GM21390 (cell line): ENCODE measurements around the gene SIRT7.

Source experiments
- ATAC-seq: cut with Tn5 transposase; IDR thresholded peaks from one replicate; pipeline ENCODE4 v1.9.1; 2021; ENCODE audit not compliant: unreplicated experiment

Gene SIRT7

DNA sequence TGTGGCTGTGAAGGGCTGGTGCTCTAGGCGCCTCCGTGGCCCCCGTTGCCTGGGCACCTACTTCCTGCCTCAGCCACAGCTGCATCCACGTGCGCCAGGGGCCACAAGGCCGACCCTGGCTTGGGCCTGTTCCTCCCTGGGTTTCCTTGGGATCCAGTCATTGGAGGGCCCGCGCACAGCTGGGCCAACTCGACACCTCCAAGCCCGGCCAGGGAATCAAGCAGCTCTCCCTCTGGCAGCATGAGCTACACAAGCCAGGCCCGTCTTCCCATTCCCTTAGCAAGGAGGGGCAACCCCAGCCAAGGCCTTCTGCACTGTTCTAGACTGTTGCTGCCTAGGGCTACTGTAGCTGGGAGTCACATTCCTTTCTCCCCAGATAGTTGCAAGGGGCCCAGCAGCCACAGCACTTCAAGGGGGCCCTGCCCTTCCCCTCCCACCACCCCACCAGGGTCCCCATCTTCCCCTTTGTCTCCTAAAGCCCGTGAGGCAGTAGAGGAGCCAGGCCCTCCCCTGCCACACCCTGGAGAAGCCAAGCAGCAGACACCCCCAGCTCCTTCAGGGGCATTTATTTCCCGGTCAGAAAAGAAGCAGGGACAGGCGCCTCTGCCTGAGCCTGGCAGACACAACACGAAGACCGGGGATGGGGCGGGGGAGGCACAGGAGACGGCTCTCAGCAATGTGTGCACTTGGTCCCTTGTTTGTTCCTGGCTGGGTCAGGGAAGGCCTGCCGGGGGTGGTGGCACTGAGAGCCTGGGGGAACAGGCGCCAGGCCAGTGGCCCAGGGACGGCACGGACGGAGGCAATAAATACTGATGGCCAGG, 50.6 kb downstream of the SIRT7 start:
- no peak for ATAC-seq

DNA sequence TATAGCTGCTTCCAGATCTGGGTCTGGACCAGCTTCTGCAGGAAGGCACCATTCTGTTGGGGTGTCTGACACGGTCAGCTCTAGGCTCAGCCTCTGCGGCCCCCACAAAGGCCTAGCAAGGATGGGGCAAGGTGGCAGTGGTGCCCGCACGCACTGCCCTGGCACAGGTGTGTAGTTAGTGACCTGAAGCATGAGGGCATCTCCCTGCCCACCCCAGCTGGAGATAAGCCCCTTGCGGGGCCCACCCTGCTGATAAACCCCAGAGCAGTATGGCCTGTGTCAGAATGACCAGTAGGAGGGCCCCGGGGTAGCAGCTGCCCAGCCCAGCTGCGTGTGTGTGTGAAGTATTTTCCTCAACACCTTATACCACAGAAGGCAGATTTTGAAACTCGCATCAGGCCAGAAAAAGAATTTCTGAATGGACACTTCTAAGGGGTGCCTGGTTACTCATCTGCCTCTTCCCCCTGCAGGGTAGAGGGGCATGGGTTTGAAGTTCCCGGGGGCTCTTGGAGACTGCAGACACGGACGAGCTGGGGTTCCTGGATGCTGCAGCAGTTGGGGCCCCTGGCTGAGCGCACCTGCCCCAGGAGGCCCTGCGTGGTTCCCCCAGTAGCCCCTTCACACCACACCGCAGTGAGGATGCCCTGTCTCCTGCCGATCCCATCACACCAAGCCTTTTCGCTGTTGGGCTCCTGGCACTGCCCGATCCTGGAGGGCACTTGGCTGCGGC, 51.4 kb downstream of the SIRT7 start:
- no peak for ATAC-seq

DNA sequence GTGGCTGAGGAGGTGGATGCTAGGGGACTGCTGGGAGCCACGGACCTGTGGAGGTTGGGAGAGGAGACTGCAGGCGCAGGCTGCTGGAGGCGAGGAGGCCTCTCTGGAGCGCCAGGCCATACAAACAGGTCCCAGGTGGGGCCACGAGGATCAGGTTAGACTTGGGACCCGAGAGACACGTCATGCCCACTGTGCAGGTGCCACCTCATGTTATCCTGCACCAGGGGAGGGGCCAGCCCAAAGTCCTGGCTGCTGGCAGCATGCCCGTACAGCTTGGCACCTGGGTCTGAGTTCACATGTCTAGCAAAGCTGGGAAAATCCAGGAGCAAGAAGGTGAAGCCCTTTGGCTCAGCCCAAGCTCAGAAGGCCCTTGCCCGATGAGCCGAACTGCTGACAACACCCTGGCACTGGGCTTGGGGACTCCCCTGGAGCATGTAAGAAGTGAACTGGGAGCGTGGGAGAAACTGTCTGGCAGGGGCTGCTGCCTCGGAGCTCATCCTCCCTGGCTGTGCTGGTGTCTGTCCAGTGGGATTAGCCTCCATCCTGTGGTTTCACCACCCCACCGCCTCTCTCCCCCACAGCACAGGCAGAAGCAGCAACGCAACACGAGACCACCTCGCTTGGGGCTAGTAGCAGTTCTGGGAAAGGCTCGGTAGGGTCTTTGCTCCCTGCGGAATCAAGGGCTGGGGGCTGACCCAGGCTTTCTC, 52.1 kb downstream of the SIRT7 start:
- ATAC-seq: no peak

DNA sequence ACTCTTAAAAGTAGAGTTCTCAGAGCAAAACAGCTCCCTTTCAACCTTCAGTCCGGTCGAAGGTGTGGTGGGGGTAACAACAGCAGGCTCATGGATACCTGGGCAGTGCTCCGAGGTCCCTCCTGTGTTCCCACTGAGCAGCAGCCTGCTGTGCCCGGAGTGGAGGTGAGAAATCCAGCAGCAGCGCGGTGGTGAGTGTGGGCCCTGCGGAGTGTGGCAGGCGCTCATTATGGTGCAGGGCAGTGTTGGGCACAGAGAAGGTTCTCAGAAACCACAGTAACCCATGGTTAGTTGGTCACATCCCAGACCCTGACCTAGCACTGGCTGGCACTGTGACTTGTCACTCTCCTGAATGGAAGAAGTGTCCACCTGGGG, 52.6 kb downstream of the SIRT7 start:
- no peak for ATAC-seq

DNA sequence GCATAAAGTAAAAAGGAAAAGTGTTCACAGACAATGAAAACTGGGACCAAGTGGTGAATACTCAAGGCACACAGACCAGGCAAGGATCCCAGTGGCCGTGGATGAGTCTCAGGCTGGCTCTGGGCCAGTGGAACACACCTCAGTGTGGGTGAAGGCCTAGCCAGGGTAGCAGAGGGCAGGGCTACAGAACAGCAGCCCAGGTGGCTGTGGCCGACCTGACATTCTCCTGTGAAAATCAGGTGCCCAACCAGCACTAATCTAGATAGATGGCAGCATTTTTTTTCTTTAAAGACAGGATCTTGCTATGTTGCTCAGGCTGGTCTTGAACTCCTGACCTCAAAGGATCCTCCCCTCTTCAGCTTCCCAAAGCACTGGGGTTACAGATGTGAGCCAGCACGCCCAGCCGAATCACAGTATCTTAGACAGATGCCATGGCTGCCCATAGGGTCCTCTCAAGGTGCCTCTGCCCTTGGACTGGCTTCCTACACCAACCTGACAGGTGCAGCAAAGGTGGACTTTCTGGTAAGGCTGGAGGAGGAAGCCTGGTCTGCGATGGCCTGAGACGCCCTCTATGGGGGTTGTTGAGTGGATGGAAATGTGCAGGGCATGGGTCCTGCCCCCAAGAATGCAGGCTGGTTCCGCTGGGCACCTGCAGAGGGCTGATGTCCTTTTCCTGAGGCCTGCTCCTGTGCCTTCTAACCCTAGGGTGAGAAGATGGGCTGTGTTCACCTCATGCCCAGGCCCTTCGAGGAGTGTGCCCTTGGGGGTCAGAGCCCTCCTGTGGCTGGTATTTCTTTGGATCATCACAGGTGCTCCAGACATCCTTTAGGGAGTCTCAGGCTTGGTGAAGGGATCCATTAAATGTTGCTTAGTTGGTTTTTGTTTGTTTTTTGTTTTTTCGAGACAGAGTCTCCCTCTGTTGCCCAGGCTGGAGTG, 53.9 kb downstream of the SIRT7 start:
- ATAC-seq: no peak

DNA sequence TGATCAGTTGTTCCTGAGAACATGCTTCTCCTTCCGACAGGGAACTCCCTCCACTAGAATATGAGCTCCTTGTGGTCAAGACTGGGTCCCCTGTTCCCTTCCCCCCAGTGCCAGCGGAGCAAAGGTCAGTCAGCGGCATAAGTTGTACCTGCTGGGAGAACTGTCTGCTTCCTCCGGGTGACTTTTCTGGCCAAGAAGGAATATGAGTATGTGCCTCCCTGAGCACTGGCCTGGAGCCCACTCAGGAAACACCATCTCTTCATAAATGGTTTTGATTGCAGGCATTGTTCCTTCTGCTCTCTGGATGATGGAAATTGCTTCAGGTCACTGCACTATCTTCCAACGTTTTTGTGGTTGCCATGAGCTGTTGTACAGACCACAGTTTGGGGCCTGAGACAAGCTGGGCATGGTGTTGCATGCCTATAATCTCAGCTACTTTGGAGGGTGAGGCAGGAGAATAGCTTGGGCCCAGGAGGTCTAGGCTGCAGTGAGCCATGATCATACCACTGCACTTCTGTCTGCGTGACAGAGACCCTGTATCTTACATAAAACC, 54.8 kb downstream of the SIRT7 start:
- no peak for ATAC-seq
